ENCODE data around the gene CDC6.

CDC6 gene

DNA sequence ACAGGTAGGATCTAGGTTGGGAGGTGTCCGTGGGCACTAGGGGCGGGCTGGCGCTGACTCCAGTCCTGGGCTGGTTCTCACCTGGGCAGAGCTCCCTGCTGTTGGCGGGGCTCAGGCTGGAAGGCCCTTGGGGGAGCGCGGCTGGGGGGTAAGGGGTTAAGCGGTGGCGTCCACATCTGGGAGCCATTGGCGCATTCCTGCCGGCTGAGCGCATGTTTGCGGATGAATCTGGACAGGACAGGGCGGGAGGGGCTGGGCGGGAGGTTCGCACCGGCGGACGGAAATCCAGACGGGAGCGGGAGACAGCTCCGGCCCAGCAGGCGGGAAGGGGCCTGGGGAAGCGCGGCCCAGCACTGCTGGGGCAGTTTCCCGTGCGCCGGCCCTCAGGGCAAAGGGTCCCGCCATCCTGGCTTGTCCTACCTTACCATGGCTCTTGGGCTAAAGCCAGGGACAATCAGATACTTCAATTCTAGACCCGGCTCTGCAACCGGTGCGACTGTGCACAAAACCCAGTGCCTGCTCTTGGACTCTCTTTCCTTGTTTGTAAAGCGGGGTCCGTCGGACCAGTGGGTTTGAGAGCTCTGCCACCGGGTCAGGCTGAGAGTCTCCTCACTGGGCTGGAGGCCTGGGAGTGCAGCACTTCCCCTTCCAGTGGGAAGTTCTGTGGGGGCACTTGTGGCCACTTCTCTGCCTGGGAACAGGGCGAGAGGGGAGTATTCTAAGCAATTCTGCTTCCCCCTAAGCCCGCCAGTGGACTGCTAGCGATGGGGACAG lies 29.1 kb downstream of the CDC6 start (continued):
- TF ChIP-seq ZIC2 (tag by site-specific recombination; IDR thresholded peaks at IDR 0.05) (peak; percentile 63), ZNF701 (tag by site-specific recombination; IDR thresholded peaks at IDR 0.05) (no peak), ZNF239 (tag by site-specific recombination; IDR thresholded peaks at IDR 0.05) (no peak), ZNF76 (tag by site-specific recombination; IDR thresholded peaks at IDR 0.05; ENCODE audit: borderline replicate concordance, low read depth) (peak; percentile 45; the same call in 1 of the 2 replicates), ZNF629 (tag by site-specific recombination; IDR thresholded peaks at IDR 0.05) (peak; percentile 66), SCRT2 (tag by site-specific recombination; IDR thresholded peaks at IDR 0.05) (peak; percentile 57), KLF9 (tag by site-specific recombination; IDR thresholded peaks at IDR 0.05; ENCODE audit: low read depth) (0 out of 2 replicates have a peak, but pooled peaks have one; percentile 8), ZBTB8A (tag by site-specific recombination; IDR thresholded peaks at IDR 0.05) (no peak), ZNF311 (tag by site-specific recombination; IDR thresholded peaks at IDR 0.05; ENCODE audit: borderline replicate concordance) (no peak), ZNF529 (tag by site-specific recombination; IDR thresholded peaks at IDR 0.05; ENCODE audit: insufficient replicate concordance) (no peak), ZNF664 (tag by site-specific recombination; IDR thresholded peaks at IDR 0.05) (no peak), YY2 (tag by site-specific recombination; IDR thresholded peaks at IDR 0.05) (no peak), ZNF510 (tag by site-specific recombination; IDR thresholded peaks at IDR 0.05; ENCODE audit: insufficient replicate concordance) (no peak), KLF16 (tag by site-specific recombination; IDR thresholded peaks at IDR 0.05) (peak; percentile 55; the same call in 1 of the 2 replicates), ZSCAN30 (tag by site-specific recombination; IDR thresholded peaks at IDR 0.05) (0 out of 2 replicates have a peak, but pooled peaks have one; percentile 14), ZNF10 (tag by site-specific recombination; IDR thresholded peaks at IDR 0.05) (0 out of 2 replicates have a peak, but pooled peaks have one; percentile 22), ZNF114 (tag by site-specific recombination; IDR thresholded peaks at IDR 0.05) (no peak), ZNF146 (tag by site-specific recombination; IDR thresholded peaks at IDR 0.05) (0 out of 2 replicates have a peak, but pooled peaks have one; percentile 3), ZNF354C (tag by site-specific recombination; IDR thresholded peaks at IDR 0.05; ENCODE audit: borderline replicate concordance, low read depth) (no peak), KLF1 (tag by site-specific recombination; IDR thresholded peaks at IDR 0.05) (peak; percentile 62), ZNF37A (tag by site-specific recombination; IDR thresholded peaks at IDR 0.05) (no peak), ZNF626 (tag by site-specific recombination; IDR thresholded peaks at IDR 0.05) (no peak)
- TF ChIP-seq, protein P1, sequence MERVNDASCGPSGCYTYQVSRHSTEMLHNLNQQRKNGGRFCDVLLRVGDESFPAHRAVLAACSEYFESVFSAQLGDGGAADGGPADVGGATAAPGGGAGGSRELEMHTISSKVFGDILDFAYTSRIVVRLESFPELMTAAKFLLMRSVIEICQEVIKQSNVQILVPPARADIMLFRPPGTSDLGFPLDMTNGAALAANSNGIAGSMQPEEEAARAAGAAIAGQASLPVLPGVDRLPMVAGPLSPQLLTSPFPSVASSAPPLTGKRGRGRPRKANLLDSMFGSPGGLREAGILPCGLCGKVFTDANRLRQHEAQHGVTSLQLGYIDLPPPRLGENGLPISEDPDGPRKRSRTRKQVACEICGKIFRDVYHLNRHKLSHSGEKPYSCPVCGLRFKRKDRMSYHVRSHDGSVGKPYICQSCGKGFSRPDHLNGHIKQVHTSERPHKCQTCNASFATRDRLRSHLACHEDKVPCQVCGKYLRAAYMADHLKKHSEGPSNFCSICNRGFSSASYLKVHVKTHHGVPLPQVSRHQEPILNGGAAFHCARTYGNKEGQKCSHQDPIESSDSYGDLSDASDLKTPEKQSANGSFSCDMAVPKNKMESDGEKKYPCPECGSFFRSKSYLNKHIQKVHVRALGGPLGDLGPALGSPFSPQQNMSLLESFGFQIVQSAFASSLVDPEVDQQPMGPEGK (tag by site-specific recombination; IDR thresholded peaks at IDR 0.05): peak; percentile 87
- TF ChIP-seq, protein P2, sequence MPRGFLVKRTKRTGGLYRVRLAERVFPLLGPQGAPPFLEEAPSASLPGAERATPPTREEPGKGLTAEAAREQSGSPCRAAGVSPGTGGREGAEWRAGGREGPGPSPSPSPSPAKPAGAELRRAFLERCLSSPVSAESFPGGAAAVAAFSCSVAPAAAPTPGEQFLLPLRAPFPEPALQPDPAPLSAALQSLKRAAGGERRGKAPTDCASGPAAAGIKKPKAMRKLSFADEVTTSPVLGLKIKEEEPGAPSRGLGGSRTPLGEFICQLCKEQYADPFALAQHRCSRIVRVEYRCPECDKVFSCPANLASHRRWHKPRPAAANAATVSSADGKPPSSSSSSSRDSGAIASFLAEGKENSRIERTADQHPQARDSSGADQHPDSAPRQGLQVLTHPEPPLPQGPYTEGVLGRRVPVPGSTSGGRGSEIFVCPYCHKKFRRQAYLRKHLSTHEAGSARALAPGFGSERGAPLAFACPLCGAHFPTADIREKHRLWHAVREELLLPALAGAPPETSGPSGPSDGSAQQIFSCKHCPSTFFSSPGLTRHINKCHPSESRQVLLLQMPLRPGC (tag by site-specific recombination; IDR thresholded peaks at IDR 0.05): 0 out of 2 replicates have a peak, but pooled peaks have one; percentile 62
- TF ChIP-seq, protein P3, sequence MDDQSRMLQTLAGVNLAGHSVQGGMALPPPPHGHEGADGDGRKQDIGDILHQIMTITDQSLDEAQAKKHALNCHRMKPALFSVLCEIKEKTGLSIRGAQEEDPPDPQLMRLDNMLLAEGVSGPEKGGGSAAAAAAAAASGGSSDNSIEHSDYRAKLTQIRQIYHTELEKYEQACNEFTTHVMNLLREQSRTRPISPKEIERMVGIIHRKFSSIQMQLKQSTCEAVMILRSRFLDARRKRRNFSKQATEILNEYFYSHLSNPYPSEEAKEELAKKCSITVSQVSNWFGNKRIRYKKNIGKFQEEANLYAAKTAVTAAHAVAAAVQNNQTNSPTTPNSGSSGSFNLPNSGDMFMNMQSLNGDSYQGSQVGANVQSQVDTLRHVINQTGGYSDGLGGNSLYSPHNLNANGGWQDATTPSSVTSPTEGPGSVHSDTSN (CRISPR knock-in tag; IDR thresholded peaks at IDR 0.05): peak; percentile 54; the same call in 1 of the 2 replicates
- TF ChIP-seq, protein P4, sequence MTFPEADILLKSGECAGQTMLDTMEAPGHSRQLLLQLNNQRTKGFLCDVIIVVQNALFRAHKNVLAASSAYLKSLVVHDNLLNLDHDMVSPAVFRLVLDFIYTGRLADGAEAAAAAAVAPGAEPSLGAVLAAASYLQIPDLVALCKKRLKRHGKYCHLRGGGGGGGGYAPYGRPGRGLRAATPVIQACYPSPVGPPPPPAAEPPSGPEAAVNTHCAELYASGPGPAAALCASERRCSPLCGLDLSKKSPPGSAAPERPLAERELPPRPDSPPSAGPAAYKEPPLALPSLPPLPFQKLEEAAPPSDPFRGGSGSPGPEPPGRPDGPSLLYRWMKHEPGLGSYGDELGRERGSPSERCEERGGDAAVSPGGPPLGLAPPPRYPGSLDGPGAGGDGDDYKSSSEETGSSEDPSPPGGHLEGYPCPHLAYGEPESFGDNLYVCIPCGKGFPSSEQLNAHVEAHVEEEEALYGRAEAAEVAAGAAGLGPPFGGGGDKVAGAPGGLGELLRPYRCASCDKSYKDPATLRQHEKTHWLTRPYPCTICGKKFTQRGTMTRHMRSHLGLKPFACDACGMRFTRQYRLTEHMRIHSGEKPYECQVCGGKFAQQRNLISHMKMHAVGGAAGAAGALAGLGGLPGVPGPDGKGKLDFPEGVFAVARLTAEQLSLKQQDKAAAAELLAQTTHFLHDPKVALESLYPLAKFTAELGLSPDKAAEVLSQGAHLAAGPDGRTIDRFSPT (tag by site-specific recombination; IDR thresholded peaks at IDR 0.05): peak; percentile 60; the same call in 1 of the 2 replicates
- TF ChIP-seq, protein P5, sequence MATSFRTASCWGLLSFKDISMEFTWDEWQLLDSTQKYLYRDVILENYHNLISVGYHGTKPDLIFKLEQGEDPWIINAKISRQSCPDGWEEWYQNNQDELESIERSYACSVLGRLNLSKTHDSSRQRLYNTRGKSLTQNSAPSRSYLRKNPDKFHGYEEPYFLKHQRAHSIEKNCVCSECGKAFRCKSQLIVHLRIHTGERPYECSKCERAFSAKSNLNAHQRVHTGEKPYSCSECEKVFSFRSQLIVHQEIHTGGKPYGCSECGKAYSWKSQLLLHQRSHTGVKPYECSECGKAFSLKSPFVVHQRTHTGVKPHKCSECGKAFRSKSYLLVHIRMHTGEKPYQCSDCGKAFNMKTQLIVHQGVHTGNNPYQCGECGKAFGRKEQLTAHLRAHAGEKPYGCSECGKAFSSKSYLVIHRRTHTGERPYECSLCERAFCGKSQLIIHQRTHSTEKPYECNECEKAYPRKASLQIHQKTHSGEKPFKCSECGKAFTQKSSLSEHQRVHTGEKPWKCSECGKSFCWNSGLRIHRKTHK (tag by site-specific recombination; IDR thresholded peaks at IDR 0.05): no peak
- TF ChIP-seq, protein P6, sequence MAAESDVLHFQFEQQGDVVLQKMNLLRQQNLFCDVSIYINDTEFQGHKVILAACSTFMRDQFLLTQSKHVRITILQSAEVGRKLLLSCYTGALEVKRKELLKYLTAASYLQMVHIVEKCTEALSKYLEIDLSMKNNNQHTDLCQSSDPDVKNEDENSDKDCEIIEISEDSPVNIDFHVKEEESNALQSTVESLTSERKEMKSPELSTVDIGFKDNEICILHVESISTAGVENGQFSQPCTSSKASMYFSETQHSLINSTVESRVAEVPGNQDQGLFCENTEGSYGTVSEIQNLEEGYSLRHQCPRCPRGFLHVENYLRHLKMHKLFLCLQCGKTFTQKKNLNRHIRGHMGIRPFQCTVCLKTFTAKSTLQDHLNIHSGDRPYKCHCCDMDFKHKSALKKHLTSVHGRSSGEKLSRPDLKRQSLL (tag by site-specific recombination; IDR thresholded peaks at IDR 0.05): peak; percentile 59; the same call in 1 of the 2 replicates
- TF ChIP-seq, protein P7, sequence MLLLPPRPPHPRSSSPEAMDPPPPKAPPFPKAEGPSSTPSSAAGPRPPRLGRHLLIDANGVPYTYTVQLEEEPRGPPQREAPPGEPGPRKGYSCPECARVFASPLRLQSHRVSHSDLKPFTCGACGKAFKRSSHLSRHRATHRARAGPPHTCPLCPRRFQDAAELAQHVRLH (tag by site-specific recombination; IDR thresholded peaks at IDR 0.05): no peak

All from HEK293 (cell line).